ENCODE results near the gene ADCY5. TPM values are rescaled to one million over a fixed set of nuclear protein-coding genes. Genes with fewer than 3 reads are reported as not detected.

The ADCY5 gene
- total RNA-seq, 1 experiment from 2014 or later = 0.49 TPM

GRCh38 chr3:123406598-123406997 lies 42.3 kb downstream of the ADCY5 start:
- no peak overlapping the region for H3K9ac ChIP-seq (ENCODE audit: low read length)
- no peak overlapping the region for H3K27ac ChIP-seq (ENCODE audit: low read depth, low read length)
- H3K79me2 ChIP-seq (ENCODE audit: insufficient read depth, low read length) = no peaks in the 10 kb centered on the region
- TF ChIP-seq EZH2phosphoT487 (IDR thresholded peaks at IDR 0.05; ENCODE audit: borderline replicate concordance) (no peak), SP1 (IDR thresholded peaks at IDR 0.05; ENCODE audit: low read depth) (no peak), EZH2 (IDR thresholded peaks at IDR 0.05) (no peak), REST (IDR thresholded peaks at IDR 0.05; ENCODE audit: low read depth) (no peak), FOSL1 (IDR thresholded peaks at IDR 0.05; ENCODE audit: low read depth) (no peak), CEBPB (IDR thresholded peaks at IDR 0.05; ENCODE audit: low read depth) (no peak), ZBTB33 (IDR thresholded peaks at IDR 0.05; ENCODE audit: extremely low read depth, insufficient replicate concordance, low read length) (no peak), MAX (IDR thresholded peaks at IDR 0.05) (no peak), EGR1 (IDR thresholded peaks at IDR 0.05; ENCODE audit: low read depth) (no peak), RAD21 (IDR thresholded peaks at IDR 0.05; ENCODE audit: low read depth) (no peak), POLR2AphosphoS5 (IDR thresholded peaks at IDR 0.05; ENCODE audit: low read depth, low read length) (no peak)
- H3K9me3 ChIP-seq (ENCODE audit: control insufficient read depth in 1 of 2, insufficient read depth in 1 of 2, low read depth in 1 of 2, low read length in 2 of 2) = no peaks in the 10 kb centered on the region
- POLR2A ChIA-PET = no interaction called here
- no peak overlapping the region for H2AFZ ChIP-seq (ENCODE audit: low read depth, low read length, poor library complexity, severe bottlenecking)
- no peak for ATAC-seq
- H3K36me3 ChIP-seq (ENCODE audit: control insufficient read depth in 1 of 2, insufficient read depth in 2 of 2, low read length in 2 of 2) = no peaks in the 10 kb centered on the region
- H4K20me1 ChIP-seq (ENCODE audit: insufficient read depth) = no peaks in the 10 kb centered on the region
- CTCF ChIA-PET = no interaction called here
- intact Hi-C loops (cut with micrococcal nuclease) = no loop called here
- RAD21 ChIA-PET (ENCODE audit: low non-redundant PET in 1 of 2, low total read pairs in 2 of 2, uncharacterized antibody in 2 of 2, unreplicated experiment in 2 of 2) = no interaction called here
- no TSS peak for BruUV-seq (replicated peaks)
- no peak overlapping the region for H3K4me3 ChIP-seq (replicated peaks in 1 of 2; ENCODE audit: low read depth in 1 of 2, low read length in 2 of 2)
- no peaks in the 10 kb centered on the region for H3K9me2 ChIP-seq (ENCODE audit: insufficient read depth)
- H3K27me3 ChIP-seq (ENCODE audit: insufficient read depth, low read length) = peaks cover under 1% of the 10 kb centered on the region; the same call in 1 of the 2 replicates
- DNase-seq (ENCODE audit: low read depth, low spot score) = no peak
- H3K4me1 ChIP-seq (ENCODE audit: control insufficient read depth in 1 of 2, insufficient read depth in 2 of 2, low read length in 2 of 2) = no peaks in the 10 kb centered on the region; a peak in 1 of 4 replicates
- H3K4me2 ChIP-seq (ENCODE audit: low read length) = no peak overlapping the region
